Iris pigment epithelial cell (primary cell): ENCODE results near the gene CLIC2.
"Not testable (repeated sequence)": the region's sequence is repeated elsewhere in the genome, so short reads cannot be mapped to it uniquely, and the experiment has no call there.

Experiments
- DNase-seq: peaks from one replicate; pipeline ENCODE4 v3.0.0-alpha.2; 2011; ENCODE audit warnings: low read depth

Gene CLIC2

GRCh38 chrX:155334486-155335336 is at the start of gene CLIC2:
Gene CLIC2, minus strand, starts transcription at chrX:155334614. Its CDS starts 187 bp downstream, at chrX:155334427.
- DNase-seq, result peak; percentile 54

GRCh38 chrX:155382529-155382967 is 48.1 kb upstream of the CLIC2 start:
- not testable (repeated sequence) for DNase-seq

- DNase-seq, result not testable (repeated sequence)
Observed at GRCh38 chrX:155381843-155382528, 47.6 kb upstream of the CLIC2 start, which contains the start of gene F8A2. Gene F8A2, plus strand, starts transcription at chrX:155382095. Its CDS starts 20 bp downstream, at chrX:155382115.

- not testable (repeated sequence) for DNase-seq
Observed at GRCh38 chrX:155379802-155380201, 45.4 kb upstream of the CLIC2 start.

GRCh38 chrX:155373777-155374458 is 39.5 kb upstream of the CLIC2 start:
- not testable (repeated sequence) for DNase-seq

GRCh38 chrX:155363712-155364111 is 29.3 kb upstream of the CLIC2 start:
- DNase-seq, result not testable (repeated sequence)

- not testable (repeated sequence) for DNase-seq
Observed at GRCh38 chrX:155349448-155349847, 15.0 kb upstream of the CLIC2 start.

- not testable (repeated sequence) for DNase-seq
Observed at GRCh38 chrX:155345689-155346088, 11.3 kb upstream of the CLIC2 start.

- DNase-seq, result not testable (repeated sequence)
Observed at GRCh38 chrX:155335337-155335712, 911 bp upstream of the CLIC2 start.

- no peak for DNase-seq
Observed at GRCh38 chrX:155333544-155334100, 792 bp downstream of the CLIC2 start.

GRCh38 chrX:155330992-155331391 is 3.4 kb downstream of the CLIC2 start:
- no peak for DNase-seq

GRCh38 chrX:155329293-155329692 is 5.1 kb downstream of the CLIC2 start:
- DNase-seq, result no peak

- DNase-seq, result no peak
Observed at GRCh38 chrX:155326610-155327009, 7.8 kb downstream of the CLIC2 start.

GRCh38 chrX:155314260-155314659 is 20.2 kb downstream of the CLIC2 start:
- DNase-seq, result no peak

GRCh38 chrX:155313766-155314165 is 20.6 kb downstream of the CLIC2 start:
- DNase-seq, result peak; percentile 3

- DNase-seq, result no peak
Observed at GRCh38 chrX:155293771-155294170, 40.6 kb downstream of the CLIC2 start.

- no peak for DNase-seq
Observed at GRCh38 chrX:155279873-155280272, 54.5 kb downstream of the CLIC2 start.

- no peak for DNase-seq
Observed at GRCh38 chrX:155270969-155271368, 63.4 kb downstream of the CLIC2 start.

GRCh38 chrX:155267995-155268394 is 66.4 kb downstream of the CLIC2 start:
- DNase-seq, result not testable (repeated sequence)

GRCh38 chrX:155266439-155266838 is 68.0 kb downstream of the CLIC2 start:
- no peak for DNase-seq

- peak; percentile 69 for DNase-seq
Observed at GRCh38 chrX:155263854-155264628, 70.4 kb downstream of the CLIC2 start, which contains the start of gene RAB39B. Gene RAB39B, minus strand, starts transcription at chrX:155264491. Its CDS starts 203 bp downstream, at chrX:155264288.
